Measurements from ENCODE around the gene ANXA1.

DNA sequence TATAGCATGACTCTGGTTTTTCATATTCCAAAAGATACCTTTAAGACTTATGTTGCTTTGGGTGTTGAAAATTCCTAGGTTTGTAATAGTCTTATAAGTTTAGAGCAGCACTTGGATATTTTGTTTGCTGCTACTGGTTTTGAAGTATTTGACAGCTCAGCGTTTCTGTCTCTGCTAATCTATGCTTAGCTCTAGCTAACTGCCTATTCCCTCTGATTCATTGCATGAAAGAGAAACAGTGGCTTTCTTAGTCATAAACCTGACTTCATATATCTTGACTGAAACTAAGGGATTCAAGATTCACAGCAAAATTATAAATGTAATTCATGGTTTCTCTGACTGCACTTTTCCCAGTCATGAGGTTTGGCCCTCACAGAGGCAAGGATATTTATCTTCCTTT is 35.6 kb upstream of the ANXA1 start:
- TF ChIP-seq HDAC1 (CRISPR knock-in tag; IDR thresholded peaks at IDR 0.05): no peak
- TF ChIP-seq, protein P1, sequence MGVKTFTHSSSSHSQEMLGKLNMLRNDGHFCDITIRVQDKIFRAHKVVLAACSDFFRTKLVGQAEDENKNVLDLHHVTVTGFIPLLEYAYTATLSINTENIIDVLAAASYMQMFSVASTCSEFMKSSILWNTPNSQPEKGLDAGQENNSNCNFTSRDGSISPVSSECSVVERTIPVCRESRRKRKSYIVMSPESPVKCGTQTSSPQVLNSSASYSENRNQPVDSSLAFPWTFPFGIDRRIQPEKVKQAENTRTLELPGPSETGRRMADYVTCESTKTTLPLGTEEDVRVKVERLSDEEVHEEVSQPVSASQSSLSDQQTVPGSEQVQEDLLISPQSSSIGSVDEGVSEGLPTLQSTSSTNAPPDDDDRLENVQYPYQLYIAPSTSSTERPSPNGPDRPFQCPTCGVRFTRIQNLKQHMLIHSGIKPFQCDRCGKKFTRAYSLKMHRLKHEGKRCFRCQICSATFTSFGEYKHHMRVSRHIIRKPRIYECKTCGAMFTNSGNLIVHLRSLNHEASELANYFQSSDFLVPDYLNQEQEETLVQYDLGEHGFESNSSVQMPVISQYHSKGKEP (CRISPR knock-in tag; IDR thresholded peaks at IDR 0.05): no peak
- TF ChIP-seq ONECUT2 (CRISPR knock-in tag; IDR thresholded peaks at IDR 0.05): no peak
- no peak for TF ChIP-seq ZZZ3 (CRISPR knock-in tag; IDR thresholded peaks at IDR 0.05; ENCODE audit: borderline replicate concordance)
- no peak for TF ChIP-seq TBP (CRISPR knock-in tag; IDR thresholded peaks at IDR 0.05)
- TF ChIP-seq NR2F1 (CRISPR knock-in tag; IDR thresholded peaks at IDR 0.05): no peak
- no peak for TF ChIP-seq ZNF354B (CRISPR knock-in tag; IDR thresholded peaks at IDR 0.05)
- TF ChIP-seq, protein P2, sequence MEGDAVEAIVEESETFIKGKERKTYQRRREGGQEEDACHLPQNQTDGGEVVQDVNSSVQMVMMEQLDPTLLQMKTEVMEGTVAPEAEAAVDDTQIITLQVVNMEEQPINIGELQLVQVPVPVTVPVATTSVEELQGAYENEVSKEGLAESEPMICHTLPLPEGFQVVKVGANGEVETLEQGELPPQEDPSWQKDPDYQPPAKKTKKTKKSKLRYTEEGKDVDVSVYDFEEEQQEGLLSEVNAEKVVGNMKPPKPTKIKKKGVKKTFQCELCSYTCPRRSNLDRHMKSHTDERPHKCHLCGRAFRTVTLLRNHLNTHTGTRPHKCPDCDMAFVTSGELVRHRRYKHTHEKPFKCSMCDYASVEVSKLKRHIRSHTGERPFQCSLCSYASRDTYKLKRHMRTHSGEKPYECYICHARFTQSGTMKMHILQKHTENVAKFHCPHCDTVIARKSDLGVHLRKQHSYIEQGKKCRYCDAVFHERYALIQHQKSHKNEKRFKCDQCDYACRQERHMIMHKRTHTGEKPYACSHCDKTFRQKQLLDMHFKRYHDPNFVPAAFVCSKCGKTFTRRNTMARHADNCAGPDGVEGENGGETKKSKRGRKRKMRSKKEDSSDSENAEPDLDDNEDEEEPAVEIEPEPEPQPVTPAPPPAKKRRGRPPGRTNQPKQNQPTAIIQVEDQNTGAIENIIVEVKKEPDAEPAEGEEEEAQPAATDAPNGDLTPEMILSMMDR (CRISPR knock-in tag; IDR thresholded peaks at IDR 0.05): no peak
- TF ChIP-seq, protein P3, sequence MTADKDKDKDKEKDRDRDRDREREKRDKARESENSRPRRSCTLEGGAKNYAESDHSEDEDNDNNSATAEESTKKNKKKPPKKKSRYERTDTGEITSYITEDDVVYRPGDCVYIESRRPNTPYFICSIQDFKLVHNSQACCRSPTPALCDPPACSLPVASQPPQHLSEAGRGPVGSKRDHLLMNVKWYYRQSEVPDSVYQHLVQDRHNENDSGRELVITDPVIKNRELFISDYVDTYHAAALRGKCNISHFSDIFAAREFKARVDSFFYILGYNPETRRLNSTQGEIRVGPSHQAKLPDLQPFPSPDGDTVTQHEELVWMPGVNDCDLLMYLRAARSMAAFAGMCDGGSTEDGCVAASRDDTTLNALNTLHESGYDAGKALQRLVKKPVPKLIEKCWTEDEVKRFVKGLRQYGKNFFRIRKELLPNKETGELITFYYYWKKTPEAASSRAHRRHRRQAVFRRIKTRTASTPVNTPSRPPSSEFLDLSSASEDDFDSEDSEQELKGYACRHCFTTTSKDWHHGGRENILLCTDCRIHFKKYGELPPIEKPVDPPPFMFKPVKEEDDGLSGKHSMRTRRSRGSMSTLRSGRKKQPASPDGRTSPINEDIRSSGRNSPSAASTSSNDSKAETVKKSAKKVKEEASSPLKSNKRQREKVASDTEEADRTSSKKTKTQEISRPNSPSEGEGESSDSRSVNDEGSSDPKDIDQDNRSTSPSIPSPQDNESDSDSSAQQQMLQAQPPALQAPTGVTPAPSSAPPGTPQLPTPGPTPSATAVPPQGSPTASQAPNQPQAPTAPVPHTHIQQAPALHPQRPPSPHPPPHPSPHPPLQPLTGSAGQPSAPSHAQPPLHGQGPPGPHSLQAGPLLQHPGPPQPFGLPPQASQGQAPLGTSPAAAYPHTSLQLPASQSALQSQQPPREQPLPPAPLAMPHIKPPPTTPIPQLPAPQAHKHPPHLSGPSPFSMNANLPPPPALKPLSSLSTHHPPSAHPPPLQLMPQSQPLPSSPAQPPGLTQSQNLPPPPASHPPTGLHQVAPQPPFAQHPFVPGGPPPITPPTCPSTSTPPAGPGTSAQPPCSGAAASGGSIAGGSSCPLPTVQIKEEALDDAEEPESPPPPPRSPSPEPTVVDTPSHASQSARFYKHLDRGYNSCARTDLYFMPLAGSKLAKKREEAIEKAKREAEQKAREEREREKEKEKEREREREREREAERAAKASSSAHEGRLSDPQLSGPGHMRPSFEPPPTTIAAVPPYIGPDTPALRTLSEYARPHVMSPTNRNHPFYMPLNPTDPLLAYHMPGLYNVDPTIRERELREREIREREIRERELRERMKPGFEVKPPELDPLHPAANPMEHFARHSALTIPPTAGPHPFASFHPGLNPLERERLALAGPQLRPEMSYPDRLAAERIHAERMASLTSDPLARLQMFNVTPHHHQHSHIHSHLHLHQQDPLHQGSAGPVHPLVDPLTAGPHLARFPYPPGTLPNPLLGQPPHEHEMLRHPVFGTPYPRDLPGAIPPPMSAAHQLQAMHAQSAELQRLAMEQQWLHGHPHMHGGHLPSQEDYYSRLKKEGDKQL (CRISPR knock-in tag; IDR thresholded peaks at IDR 0.05; ENCODE audit: low read depth): no peak
- TF ChIP-seq PAWR (CRISPR knock-in tag; IDR thresholded peaks at IDR 0.05; ENCODE audit: borderline replicate concordance): no peak
- TF ChIP-seq, protein P4, sequence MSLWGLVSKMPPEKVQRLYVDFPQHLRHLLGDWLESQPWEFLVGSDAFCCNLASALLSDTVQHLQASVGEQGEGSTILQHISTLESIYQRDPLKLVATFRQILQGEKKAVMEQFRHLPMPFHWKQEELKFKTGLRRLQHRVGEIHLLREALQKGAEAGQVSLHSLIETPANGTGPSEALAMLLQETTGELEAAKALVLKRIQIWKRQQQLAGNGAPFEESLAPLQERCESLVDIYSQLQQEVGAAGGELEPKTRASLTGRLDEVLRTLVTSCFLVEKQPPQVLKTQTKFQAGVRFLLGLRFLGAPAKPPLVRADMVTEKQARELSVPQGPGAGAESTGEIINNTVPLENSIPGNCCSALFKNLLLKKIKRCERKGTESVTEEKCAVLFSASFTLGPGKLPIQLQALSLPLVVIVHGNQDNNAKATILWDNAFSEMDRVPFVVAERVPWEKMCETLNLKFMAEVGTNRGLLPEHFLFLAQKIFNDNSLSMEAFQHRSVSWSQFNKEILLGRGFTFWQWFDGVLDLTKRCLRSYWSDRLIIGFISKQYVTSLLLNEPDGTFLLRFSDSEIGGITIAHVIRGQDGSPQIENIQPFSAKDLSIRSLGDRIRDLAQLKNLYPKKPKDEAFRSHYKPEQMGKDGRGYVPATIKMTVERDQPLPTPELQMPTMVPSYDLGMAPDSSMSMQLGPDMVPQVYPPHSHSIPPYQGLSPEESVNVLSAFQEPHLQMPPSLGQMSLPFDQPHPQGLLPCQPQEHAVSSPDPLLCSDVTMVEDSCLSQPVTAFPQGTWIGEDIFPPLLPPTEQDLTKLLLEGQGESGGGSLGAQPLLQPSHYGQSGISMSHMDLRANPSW (CRISPR knock-in tag; IDR thresholded peaks at IDR 0.05; ENCODE audit: borderline replicate concordance): no peak
- TF ChIP-seq PAX8 (CRISPR knock-in tag; IDR thresholded peaks at IDR 0.05; ENCODE audit: borderline replicate concordance): no peak
- TF ChIP-seq MTA1 (CRISPR knock-in tag; IDR thresholded peaks at IDR 0.05; ENCODE audit: borderline replicate concordance): no peak
